Measurements from ENCODE around the gene NXPE1. TPM values are rescaled to one million over a fixed set of nuclear protein-coding genes. Genes with fewer than 3 reads are reported as not detected.

Gene NXPE1
- polyA plus RNA-seq, 1 of the 3 experiments (the other 2 are of a cell fraction) = not detected

- TF ChIP-seq CHD2 (IDR thresholded peaks at IDR 0.05; ENCODE audit: low read length, partially characterized antibody) = no peak
- no peak for TF ChIP-seq ELF1 (IDR thresholded peaks at IDR 0.05)
- TF ChIP-seq USF1 (IDR thresholded peaks at IDR 0.05; ENCODE audit: borderline replicate concordance, low read depth) = no peak
Measured at GRCh38 chr11:114553642-114554041, 6.0 kb downstream of the NXPE1 start (continued).

GRCh38 chr11:114551060-114551459 lies 8.6 kb downstream of the NXPE1 start:
- Histone ChIP-seq H4K20me1 (ENCODE audit: insufficient read depth) (no peaks in the 10 kb centered on the region), H3K36me3 (replicated peaks in 1 of 2; ENCODE audit: control insufficient read depth in 1 of 2, insufficient read depth in 2 of 2, low read length in 1 of 2) (no peaks in the 10 kb centered on the region), H3K79me2 (ENCODE audit: insufficient read depth) (no peaks in the 10 kb centered on the region), H3K9me2 (no peaks in the 10 kb centered on the region), H3K27me3 (ENCODE audit: insufficient read depth) (no peaks in the 10 kb centered on the region), H3K9ac (no peak overlapping the region), H3K4me3 (ENCODE audit: low read depth in 2 of 2, low read length in 1 of 2) (no peak overlapping the region), H3F3A (replicated peaks; ENCODE audit: insufficient read depth) (no peaks in the 10 kb centered on the region), H3K9me3 (no peaks in the 10 kb centered on the region), H2AFZ (ENCODE audit: low read depth) (no peak overlapping the region), H3K4me2 (no peak overlapping the region), H3K27ac (ENCODE audit: low read depth in 2 of 2, low read length in 1 of 2) (no peak overlapping the region), H3K4me1 (ENCODE audit: control insufficient read depth in 1 of 2, insufficient read depth in 2 of 2, low read depth in 1 of 2, low read length in 1 of 2) (no peaks in the 10 kb centered on the region)
- CTCF ChIA-PET = no interaction called here
- POLR2A ChIA-PET = no interaction called here
- no peak for DNase-seq
- TF ChIP-seq USF1 (IDR thresholded peaks at IDR 0.05; ENCODE audit: borderline replicate concordance, low read depth) (no peak), EP300 (IDR thresholded peaks at IDR 0.05; ENCODE audit: borderline replicate concordance in 1 of 2, low read depth in 1 of 2, low read length in 1 of 2) (no peak), JUND (IDR thresholded peaks at IDR 0.05) (no peak), FOXJ3 (CRISPR knock-in tag; IDR thresholded peaks at IDR 0.05) (no peak), RFX5 (IDR thresholded peaks at IDR 0.05; ENCODE audit: low read length) (no peak), TEAD4 (IDR thresholded peaks at IDR 0.05; ENCODE audit: borderline replicate concordance, insufficient read depth) (no peak), ELF1 (IDR thresholded peaks at IDR 0.05) (no peak), MAX (IDR thresholded peaks at IDR 0.05; ENCODE audit: low read depth) (no peak), SIN3A (IDR thresholded peaks at IDR 0.05; ENCODE audit: borderline replicate concordance, low read depth, low read length) (no peak), CHD2 (IDR thresholded peaks at IDR 0.05; ENCODE audit: low read length, partially characterized antibody) (no peak), RXRA (IDR thresholded peaks at IDR 0.05; ENCODE audit: borderline replicate concordance, low read depth) (no peak), FOSL2 (IDR thresholded peaks at IDR 0.05; ENCODE audit: borderline replicate concordance, low read depth) (no peak)
- 49% methylated on average over 4 of the region's 4 CpGs for WGBS (ENCODE audit: low lambda C conversion rate)

- DNase-seq = no peak
- Histone ChIP-seq H3K27ac (ENCODE audit: low read depth in 2 of 2, low read length in 1 of 2) (no peak overlapping the region), H3K9me2 (no peaks in the 10 kb centered on the region), H3K27me3 (ENCODE audit: insufficient read depth) (no peaks in the 10 kb centered on the region), H3K79me2 (ENCODE audit: insufficient read depth) (no peaks in the 10 kb centered on the region), H3K9me3 (no peaks in the 10 kb centered on the region), H3F3A (replicated peaks; ENCODE audit: insufficient read depth) (no peaks in the 10 kb centered on the region), H3K4me3 (ENCODE audit: low read depth in 2 of 2, low read length in 1 of 2) (no peak overlapping the region), H3K9ac (no peak overlapping the region), H3K4me2 (no peak overlapping the region), H2AFZ (ENCODE audit: low read depth) (no peak overlapping the region), H3K36me3 (replicated peaks in 1 of 2; ENCODE audit: control insufficient read depth in 1 of 2, insufficient read depth in 2 of 2, low read length in 1 of 2) (no peaks in the 10 kb centered on the region), H4K20me1 (ENCODE audit: insufficient read depth) (no peaks in the 10 kb centered on the region), H3K4me1 (ENCODE audit: control insufficient read depth in 1 of 2, insufficient read depth in 2 of 2, low read depth in 1 of 2, low read length in 1 of 2) (no peaks in the 10 kb centered on the region)
- CTCF ChIA-PET = no interaction called here
- POLR2A ChIA-PET = no interaction called here
- 13% methylated on average over 2 of the region's 2 CpGs for WGBS (ENCODE audit: low lambda C conversion rate)
- TF ChIP-seq CHD2 (IDR thresholded peaks at IDR 0.05; ENCODE audit: low read length, partially characterized antibody) = no peak
- no peak for TF ChIP-seq RAD21 (IDR thresholded peaks at IDR 0.05; ENCODE audit: low read length)
- no peak for TF ChIP-seq EP300 (IDR thresholded peaks at IDR 0.05; ENCODE audit: borderline replicate concordance in 1 of 2, low read depth in 1 of 2, low read length in 1 of 2)
- no peak for TF ChIP-seq NRF1 (IDR thresholded peaks at IDR 0.05; ENCODE audit: low read depth, low read length)
- TF ChIP-seq FOSL2 (IDR thresholded peaks at IDR 0.05; ENCODE audit: borderline replicate concordance, low read depth) = no peak
- no peak for TF ChIP-seq NFIC (IDR thresholded peaks at IDR 0.05; ENCODE audit: borderline replicate concordance)
- no peak for TF ChIP-seq PBX3 (IDR thresholded peaks at IDR 0.05)
- TF ChIP-seq EZH2phosphoT487 (IDR thresholded peaks at IDR 0.05; ENCODE audit: borderline replicate concordance, low read depth) = no peak
- no peak for TF ChIP-seq FOXJ3 (CRISPR knock-in tag; IDR thresholded peaks at IDR 0.05)
- TF ChIP-seq MEF2A (IDR thresholded peaks at IDR 0.05; ENCODE audit: borderline replicate concordance, low read depth) = no peak
- no peak for TF ChIP-seq USF1 (IDR thresholded peaks at IDR 0.05; ENCODE audit: borderline replicate concordance, low read depth)
- TF ChIP-seq JUND (IDR thresholded peaks at IDR 0.05) = no peak
- no peak for TF ChIP-seq SMC3 (IDR thresholded peaks at IDR 0.05; ENCODE audit: low read depth, low read length)
- TF ChIP-seq POLR2AphosphoS5 (IDR thresholded peaks at IDR 0.05; ENCODE audit: low read depth, low read length) = no peak
- TF ChIP-seq RFX5 (IDR thresholded peaks at IDR 0.05; ENCODE audit: low read length) = no peak
Measured at GRCh38 chr11:114525682-114526081, 34.0 kb downstream of the NXPE1 start.
